OCI-LY7 (cell line): ENCODE data around the gene HMGN4. TPM values are rescaled to one million over a fixed set of nuclear protein-coding genes. Genes with fewer than 3 reads are reported as not detected.

ENCODE experiments used
- BruUV-seq: library from RNA; stranded (reverse); fragments of 400-500 nt; replicated peaks from 2 replicates; lab custom pipeline; 2021; lab: Mats Ljungman, UMichigan
- CTCF ChIA-PET: fragments of 300-600 bp; sonication (Branson Sonifier 250); formaldehyde crosslinking; loops from one replicate; lab custom pipeline; 2022; ENCODE audit warnings: antibody characterized with exemption; ENCODE audit not compliant: unreplicated experiment; lab: Charles Lee
- POLR2A ChIA-PET: fragments of 300-600 bp; sonication (Branson Sonifier 250); formaldehyde crosslinking; loops from one replicate; lab custom pipeline; 2022; ENCODE audit warnings: antibody characterized with exemption; lab: Charles Lee
- DNase-seq: peaks from one replicate; pipeline ENCODE4 v3.0.0-alpha.2; 2015; ENCODE audit warnings: low spot score
- H2AFZ ChIP-seq: fragments of 200-600 bp; sonication (generic), shearing (Covaris generic); 2 replicates; pipeline ENCODE4 v1.6.1; 2014; ENCODE audit warnings: mild to moderate bottlenecking, antibody characterized with exemption, low read length, moderate library complexity
- H3K27ac ChIP-seq: fragments of 200-600 bp; sonication (generic); 2 replicates; pipeline ENCODE4 v1.5.1; 2014; ENCODE audit warnings: mixed run types, low read depth, mild to moderate bottlenecking, moderate library complexity, low read length, inconsistent platforms; ENCODE audit not compliant: poor library complexity, severe bottlenecking
- H3K36me3 ChIP-seq: fragments of 200-600 bp; sonication (generic); 2 replicates; pipeline ENCODE4 v1.6.1; 2014; ENCODE audit warnings: mild to moderate bottlenecking, antibody characterized with exemption, low read length, moderate library complexity, mixed read lengths; ENCODE audit not compliant: insufficient read depth
- H3K4me1 ChIP-seq: fragments of 200-600 bp; sonication (generic); 2 replicates; pipeline ENCODE4 v1.5.1; 2014; ENCODE audit warnings: mild to moderate bottlenecking, low read length; ENCODE audit not compliant: insufficient read depth, poor library complexity, severe bottlenecking
- H3K4me2 ChIP-seq: fragments of 200-600 bp; sonication (generic); 2 replicates; pipeline ENCODE4 v1.6.1; 2014; ENCODE audit warnings: mild to moderate bottlenecking, low read length
- H3K4me3 ChIP-seq: fragments of 200-600 bp; sonication (generic); 2 replicates; pipeline ENCODE4 v1.5.1; 2014; ENCODE audit warnings: mild to moderate bottlenecking, low read depth, low read length; ENCODE audit not compliant: poor library complexity, severe bottlenecking
- H3K79me2 ChIP-seq: fragments of 200-600 bp; sonication (generic); 2 replicates; pipeline ENCODE4 v1.6.1; 2016; ENCODE audit warnings: low read depth, mild to moderate bottlenecking, low read length, moderate library complexity, mixed read lengths; ENCODE audit not compliant: insufficient read depth
- H3K9me2 ChIP-seq: fragments of 200-600 bp; sonication (generic); 2 replicates; pipeline ENCODE4 v1.6.1; 2016; ENCODE audit warnings: mild to moderate bottlenecking, low read length, mixed read lengths; ENCODE audit not compliant: insufficient read depth
- H3K9me3 ChIP-seq: fragments of 200-600 bp; sonication (generic); 2 replicates; pipeline ENCODE4 v1.6.1; 2014; ENCODE audit warnings: mild to moderate bottlenecking, mixed run types, low read length, mixed read lengths
- H4K20me1 ChIP-seq: fragments of 200-600 bp; sonication (generic); 2 replicates; pipeline ENCODE4 v1.6.1; 2014; ENCODE audit warnings: mild to moderate bottlenecking, antibody characterized with exemption, low read length, moderate library complexity, mixed read lengths; ENCODE audit not compliant: insufficient read depth
- CTCF ChIP-seq: fragments of 200-600 bp; sonication (generic); conservative IDR thresholded peaks from 2 replicates; pipeline ENCODE4 v1.5.1; 2014; ENCODE audit warnings: mild to moderate bottlenecking, antibody characterized with exemption, low read length, moderate library complexity, mixed read lengths
- EZH2phosphoT487 ChIP-seq: fragments of 200-600 bp; sonication (generic); IDR thresholded peaks from 2 replicates; pipeline ENCODE4 v1.6.1; 2018; ENCODE audit warnings: low read depth, borderline replicate concordance, mild to moderate bottlenecking, mixed run types, antibody characterized with exemption, low read length, moderate library complexity, mixed read lengths
- intact Hi-C: fragments of 100-400 bp; cut with micrococcal nuclease; formaldehyde crosslinking; loops from one replicate; pipeline ENCODE4 v1.10.0; 2022; ENCODE audit not compliant: unreplicated experiment
- total RNA-seq, 2 experiments: library from RNA; depleted of rRNA in 1 of 2; stranded (reverse); fragments of >200 nt in 1 of 2; shearing (Covaris generic) in 1 of 2; gene quantifications; 2 replicates each; pipeline ENCODE4 v1.2.3, GENCODE V29; 2014 to 2022

Gene HMGN4
- total RNA-seq, 2 experiments from 2014 or later: 104 to 113 TPM

- no peak overlapping the region for H2AFZ ChIP-seq
Measured at GRCh38 chr6:26594131-26594498, 55.9 kb downstream of the HMGN4 start.

GRCh38 chr6:26594730-26595632 is 56.8 kb downstream of the HMGN4 start:
- Histone ChIP-seq H3K36me3 (peaks cover 22% of the 10 kb centered on the region), H3K4me1 (peaks cover 30% of the 10 kb centered on the region), H3K9me2 (no peaks in the 10 kb centered on the region), H2AFZ (peak overlapping the region; percentile 65; the same call in 1 of the 2 replicates), H3K4me3 (peak overlapping the region; percentile 91), H3K9me3 (no peaks in the 10 kb centered on the region), H3K79me2 (peaks cover 26% of the 10 kb centered on the region), H3K27ac (no peak overlapping the region), H4K20me1 (0 out of 2 replicates have a peak, but pooled peaks cover 7% of the 10 kb centered on the region), H3K4me2 (peak overlapping the region; percentile 92)
- CTCF ChIA-PET: interaction anchor here (1.0 to 1.6 kb wide), 3 partner anchors 13 to 255 kb away, joined by 3 to 7 read pairs (median 3); no protein-coding TSS in a partner anchor
- TF ChIP-seq CTCF (no peak), EZH2phosphoT487 (no peak)
- POLR2A ChIA-PET: interaction anchor here (0.6 to 1.8 kb wide), 12 partner anchors 9 to 380 kb away, joined by 3 to 7 read pairs (median 3); no protein-coding TSS in a partner anchor
- BruUV-seq: no TSS peak
- intact Hi-C loops: loop anchor here (1.0 to 5.0 kb wide), 2 partner anchors 23 to 418 kb away; no protein-coding TSS in a partner anchor
- DNase-seq: no peak

More at GRCh38 chr6:26594131-26594498, 55.9 kb downstream of the HMGN4 start:
- H3K36me3 ChIP-seq: peaks cover 14% of the 10 kb centered on the region
- ChIA-PET CTCF (no interaction called here), POLR2A (interaction anchor here (1.0 to 1.8 kb wide), 3 partner anchors 9 to 263 kb away, joined by 4 to 7 read pairs (median 4); no protein-coding TSS in a partner anchor)
- DNase-seq: no peak
- BruUV-seq: no TSS peak
- H3K9me3 ChIP-seq: no peaks in the 10 kb centered on the region
- no peak overlapping the region for H3K4me2 ChIP-seq
- peaks cover 30% of the 10 kb centered on the region for H3K4me1 ChIP-seq
- H3K79me2 ChIP-seq: peaks cover 24% of the 10 kb centered on the region
- no peak overlapping the region for H3K27ac ChIP-seq
- 0 out of 2 replicates have a peak, but pooled peaks cover 7% of the 10 kb centered on the region for H4K20me1 ChIP-seq
- TF ChIP-seq CTCF: no peak
- no peak for TF ChIP-seq EZH2phosphoT487
- H3K9me2 ChIP-seq: no peaks in the 10 kb centered on the region
- H3K4me3 ChIP-seq: no peak overlapping the region
- intact Hi-C loops: no loop called here
